Measurements from ENCODE around the gene HYOU1. TPM values are rescaled to one million over a fixed set of nuclear protein-coding genes. Genes with fewer than 3 reads are reported as not detected.

The HYOU1 gene
- total RNA-seq, 1 experiment from 2014 or later, result 268 TPM

DNA sequence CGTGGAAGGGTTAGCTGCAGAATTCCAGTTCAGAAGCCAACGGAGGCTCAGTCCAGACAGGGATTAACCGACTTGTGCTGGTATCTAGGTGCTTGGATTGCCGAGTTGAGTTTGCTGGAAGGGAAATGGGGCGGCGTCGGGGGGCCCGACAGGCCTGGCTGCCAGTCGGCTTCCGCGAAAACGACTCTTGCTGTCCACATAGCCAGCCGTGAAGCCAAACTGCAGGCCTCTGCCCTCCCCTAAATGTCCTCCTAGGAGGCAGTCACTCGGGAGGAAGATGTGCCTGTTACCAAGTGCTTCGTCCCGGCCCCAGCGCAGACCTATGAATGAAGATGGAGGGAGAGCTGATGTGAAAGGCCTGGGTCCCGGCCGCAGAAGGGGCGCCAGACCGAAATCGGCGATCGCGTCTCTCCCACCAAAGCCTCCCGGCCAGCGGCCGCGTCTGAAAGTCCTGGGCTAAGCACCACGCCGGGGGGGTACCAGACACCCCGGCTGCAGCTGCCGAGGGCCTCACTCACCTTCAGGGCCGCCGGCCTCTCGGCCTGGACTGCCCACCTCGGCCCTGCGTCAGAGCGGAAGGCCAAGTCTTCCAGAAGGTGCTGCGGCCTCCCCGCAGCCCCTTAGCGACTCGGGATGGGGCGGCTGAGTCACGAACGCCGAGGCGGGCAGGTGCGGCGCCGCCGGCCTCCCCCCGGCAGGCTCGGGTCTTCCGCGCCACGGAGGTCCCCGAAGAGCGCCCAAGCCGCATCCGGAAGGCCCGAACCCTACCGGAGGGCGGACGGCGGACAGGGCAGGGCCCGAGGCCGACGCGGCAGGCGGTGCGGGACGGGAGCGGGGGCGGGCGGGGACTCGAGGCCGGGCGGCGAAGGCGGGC, 37.2 kb upstream of the HYOU1 start:
- intact Hi-C loops (cut with micrococcal nuclease; ENCODE audit: unreplicated experiment), result no loop called here
- peaks cover 12% of the 10 kb centered on the region for H3K36me3 ChIP-seq (ENCODE audit: control insufficient read depth, insufficient read depth, low read length)
- no peak for TF ChIP-seq REST (IDR thresholded peaks at IDR 0.05; ENCODE audit: insufficient read depth in 1 of 2, low read depth in 2 of 2, low read length in 1 of 2)
- TF ChIP-seq, protein P1, sequence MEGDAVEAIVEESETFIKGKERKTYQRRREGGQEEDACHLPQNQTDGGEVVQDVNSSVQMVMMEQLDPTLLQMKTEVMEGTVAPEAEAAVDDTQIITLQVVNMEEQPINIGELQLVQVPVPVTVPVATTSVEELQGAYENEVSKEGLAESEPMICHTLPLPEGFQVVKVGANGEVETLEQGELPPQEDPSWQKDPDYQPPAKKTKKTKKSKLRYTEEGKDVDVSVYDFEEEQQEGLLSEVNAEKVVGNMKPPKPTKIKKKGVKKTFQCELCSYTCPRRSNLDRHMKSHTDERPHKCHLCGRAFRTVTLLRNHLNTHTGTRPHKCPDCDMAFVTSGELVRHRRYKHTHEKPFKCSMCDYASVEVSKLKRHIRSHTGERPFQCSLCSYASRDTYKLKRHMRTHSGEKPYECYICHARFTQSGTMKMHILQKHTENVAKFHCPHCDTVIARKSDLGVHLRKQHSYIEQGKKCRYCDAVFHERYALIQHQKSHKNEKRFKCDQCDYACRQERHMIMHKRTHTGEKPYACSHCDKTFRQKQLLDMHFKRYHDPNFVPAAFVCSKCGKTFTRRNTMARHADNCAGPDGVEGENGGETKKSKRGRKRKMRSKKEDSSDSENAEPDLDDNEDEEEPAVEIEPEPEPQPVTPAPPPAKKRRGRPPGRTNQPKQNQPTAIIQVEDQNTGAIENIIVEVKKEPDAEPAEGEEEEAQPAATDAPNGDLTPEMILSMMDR (IDR thresholded peaks at IDR 0.05), result no peak
- TF ChIP-seq TCF7L2 (IDR thresholded peaks at IDR 0.05; ENCODE audit: low read depth, low read length), result no peak
- peak; percentile 11; the same call in 1 of the 2 replicates for TF ChIP-seq SIN3A (IDR thresholded peaks at IDR 0.05; ENCODE audit: borderline replicate concordance, insufficient read depth, low read depth, low read length)
- peak; percentile 59; the same call in 1 of the 2 replicates for TF ChIP-seq POLR2AphosphoS5 (IDR thresholded peaks at IDR 0.05; ENCODE audit: low read depth, low read length)
- no peak for DNase-seq (ENCODE audit: low read depth, low spot score)
- peak overlapping the region; percentile 81 to 94 for H3K4me3 ChIP-seq (ENCODE audit: low read depth in 2 of 2, low read length in 2 of 2)
- TSS peak; percentile 87 for BruUV-seq (replicated peaks)
- H3K9me3 ChIP-seq (ENCODE audit: control insufficient read depth, insufficient read depth, low read depth, low read length), result no peaks in the 10 kb centered on the region
- in situ Hi-C loops (cut with HindIII; ENCODE audit: low pct_unique_long_range_greater_than_20kb, low sequenced_read_pairs), result no loop called here
- peak overlapping the region; percentile 84 for H3K27ac ChIP-seq (ENCODE audit: low read length)
- ChIA-PET POLR2A (interaction anchor here (0.6 to 0.7 kb wide), 2 partner anchors 9 to 116 kb away, joined by 3 read pairs; no protein-coding TSS in a partner anchor), CTCF (no interaction called here)
- H3K27me3 ChIP-seq (ENCODE audit: control insufficient read depth, insufficient read depth, low read length), result no peaks in the 10 kb centered on the region
- ATAC-seq, result no peak; the same call in 1 of the 2 replicates
- peaks cover 18% of the 10 kb centered on the region for H3K4me1 ChIP-seq (ENCODE audit: control insufficient read depth, insufficient read depth, low read length)

GRCh38 chr11:119092880-119093842, 36.2 kb upstream of the HYOU1 start:
- intact Hi-C loops (cut with micrococcal nuclease; ENCODE audit: unreplicated experiment), result no loop called here
- CTCF ChIA-PET, result interaction anchor here (0.5 kb wide), 1 partner anchor 294 kb away, joined by 4 read pairs; no protein-coding TSS in a partner anchor

More at GRCh38 chr11:119092880-119093842, 36.2 kb upstream of the HYOU1 start:
- in situ Hi-C loops (cut with HindIII; ENCODE audit: low pct_unique_long_range_greater_than_20kb, low sequenced_read_pairs), result no loop called here
- TF ChIP-seq POLR2AphosphoS5 (IDR thresholded peaks at IDR 0.05; ENCODE audit: low read depth, low read length), result no peak; the same call in 1 of the 2 replicates
- TF ChIP-seq SIN3A (IDR thresholded peaks at IDR 0.05; ENCODE audit: borderline replicate concordance, insufficient read depth, low read depth, low read length), result peak; percentile 30; the same call in 1 of the 2 replicates
- POLR2A ChIA-PET, result no interaction called here
- H3K9me3 ChIP-seq (ENCODE audit: control insufficient read depth, insufficient read depth, low read depth, low read length), result no peaks in the 10 kb centered on the region
- no peaks in the 10 kb centered on the region for H3K27me3 ChIP-seq (ENCODE audit: control insufficient read depth, insufficient read depth, low read length)
- ATAC-seq, result no peak
- H3K36me3 ChIP-seq (ENCODE audit: control insufficient read depth, insufficient read depth, low read length), result peaks cover 12% of the 10 kb centered on the region
- no TSS peak for BruUV-seq (replicated peaks)
- H3K4me3 ChIP-seq (ENCODE audit: low read depth in 2 of 2, low read length in 2 of 2), result peak overlapping the region; percentile 81 to 94
- peaks cover 18% of the 10 kb centered on the region for H3K4me1 ChIP-seq (ENCODE audit: control insufficient read depth, insufficient read depth, low read length)
- no peak for DNase-seq (ENCODE audit: low read depth, low spot score)
- H3K27ac ChIP-seq (ENCODE audit: low read length), result peak overlapping the region; percentile 84
